ENCODE results near the gene FAM53B. TPM values are rescaled to one million over a fixed set of nuclear protein-coding genes. Genes with fewer than 3 reads are reported as not detected.

FAM53B gene
- total RNA-seq, 2 donors from 2014 or later = 19.3 to 22.6 TPM

DNA sequence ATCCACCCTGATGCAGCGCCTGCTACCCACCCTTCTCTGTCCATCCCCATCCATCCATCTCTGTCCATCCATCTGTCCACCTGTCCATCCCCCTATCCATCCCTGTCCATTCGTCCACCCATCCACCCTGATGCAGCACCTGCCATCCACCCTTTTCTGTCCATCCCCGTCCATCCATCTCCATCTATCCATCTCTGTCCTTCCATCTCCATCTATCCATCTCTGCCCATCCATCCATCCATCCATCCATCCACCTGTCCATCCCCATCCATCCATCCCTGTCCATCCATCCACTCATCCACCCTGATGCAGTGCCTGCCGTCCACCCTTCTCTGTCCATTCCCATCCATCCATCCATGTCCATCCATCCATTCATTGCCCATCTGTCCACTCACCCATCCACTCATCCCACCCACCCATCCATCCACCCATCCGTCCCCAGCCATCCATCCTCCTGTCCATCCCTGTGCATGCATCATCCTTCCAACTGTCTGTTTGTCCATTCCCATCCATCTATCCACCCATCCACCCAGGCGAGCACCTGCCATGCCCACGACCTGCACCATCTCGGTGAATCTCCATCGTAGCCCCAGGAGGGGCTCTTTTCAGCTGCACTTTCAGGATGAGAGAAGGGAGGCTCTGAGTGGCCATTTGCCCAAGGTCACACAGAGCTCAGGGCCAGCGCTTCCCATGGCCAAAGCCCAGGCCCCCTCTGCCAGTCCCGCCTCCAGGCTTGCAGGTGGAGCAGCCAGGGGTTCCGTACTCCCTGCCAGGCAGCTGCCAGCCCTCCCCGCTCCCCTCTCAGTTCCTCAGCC lies 145.2 kb downstream of the FAM53B start:
- no peaks in the 10 kb centered on the region for H3K4me1 ChIP-seq (ENCODE audit: control insufficient read depth, insufficient read depth, low read length)
- no peak overlapping the region for H3K27ac Mint-ChIP-seq
- peaks cover 6% of the 10 kb centered on the region for H3K4me1 Mint-ChIP-seq
- no peaks in the 10 kb centered on the region for H3K27me3 ChIP-seq (ENCODE audit: control insufficient read depth, insufficient read depth, low read length, poor library complexity, severe bottlenecking)
- H3K36me3 Mint-ChIP-seq (ENCODE audit: low read depth) = no peaks in the 10 kb centered on the region
- H3K36me3 ChIP-seq (ENCODE audit: control insufficient read depth, insufficient read depth, low read length) = no peaks in the 10 kb centered on the region
- no peaks in the 10 kb centered on the region for H3K9me3 ChIP-seq (ENCODE audit: control insufficient read depth, low read length)
- WGBS, 2 experiments (ENCODE audit: insufficient coverage in 1 of 2, insufficient read length in 1 of 2) = 90% methylated on average over 8 to 13 of the region's 13 CpGs
- TF ChIP-seq, protein P1, sequence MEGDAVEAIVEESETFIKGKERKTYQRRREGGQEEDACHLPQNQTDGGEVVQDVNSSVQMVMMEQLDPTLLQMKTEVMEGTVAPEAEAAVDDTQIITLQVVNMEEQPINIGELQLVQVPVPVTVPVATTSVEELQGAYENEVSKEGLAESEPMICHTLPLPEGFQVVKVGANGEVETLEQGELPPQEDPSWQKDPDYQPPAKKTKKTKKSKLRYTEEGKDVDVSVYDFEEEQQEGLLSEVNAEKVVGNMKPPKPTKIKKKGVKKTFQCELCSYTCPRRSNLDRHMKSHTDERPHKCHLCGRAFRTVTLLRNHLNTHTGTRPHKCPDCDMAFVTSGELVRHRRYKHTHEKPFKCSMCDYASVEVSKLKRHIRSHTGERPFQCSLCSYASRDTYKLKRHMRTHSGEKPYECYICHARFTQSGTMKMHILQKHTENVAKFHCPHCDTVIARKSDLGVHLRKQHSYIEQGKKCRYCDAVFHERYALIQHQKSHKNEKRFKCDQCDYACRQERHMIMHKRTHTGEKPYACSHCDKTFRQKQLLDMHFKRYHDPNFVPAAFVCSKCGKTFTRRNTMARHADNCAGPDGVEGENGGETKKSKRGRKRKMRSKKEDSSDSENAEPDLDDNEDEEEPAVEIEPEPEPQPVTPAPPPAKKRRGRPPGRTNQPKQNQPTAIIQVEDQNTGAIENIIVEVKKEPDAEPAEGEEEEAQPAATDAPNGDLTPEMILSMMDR (conservative IDR thresholded peaks at IDR 0.05) = no peak
- no peak overlapping the region for H3K9ac ChIP-seq (ENCODE audit: extremely low read depth, low read length, poor library complexity, severe bottlenecking)
- no peak for DNase-seq
- H3K27ac ChIP-seq (ENCODE audit: low read depth, low read length) = no peak overlapping the region
- no peak overlapping the region for H3K4me3 Mint-ChIP-seq
- no peaks in the 10 kb centered on the region for H3K9me3 Mint-ChIP-seq
- H3K4me3 ChIP-seq (ENCODE audit: low read length) = no peak overlapping the region
- no peaks in the 10 kb centered on the region for H3K27me3 Mint-ChIP-seq (ENCODE audit: insufficient read depth)

DNA sequence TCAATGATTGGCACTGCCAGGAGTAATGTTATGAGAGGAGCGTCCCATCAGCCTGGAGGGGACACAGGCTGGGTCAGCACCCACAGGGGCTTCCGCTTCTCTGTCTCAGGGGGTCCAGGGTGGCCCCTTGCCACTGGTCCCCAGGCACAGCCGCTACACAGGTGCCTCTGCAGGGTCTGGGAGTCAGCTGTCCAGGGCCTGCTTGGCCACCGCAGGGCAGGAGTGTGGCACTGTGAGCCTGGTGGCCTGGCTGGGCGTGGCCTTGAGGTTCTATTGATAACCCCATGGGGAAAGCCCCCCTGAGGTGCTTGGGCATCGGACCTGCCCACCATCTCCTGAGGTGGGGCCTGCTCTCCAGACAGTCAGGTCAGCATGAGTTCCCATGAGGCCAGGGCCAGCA lies 146.0 kb downstream of the FAM53B start:
- Mint-ChIP-seq H3K4me1 (peaks cover 6% of the 10 kb centered on the region), H3K9me3 (no peaks in the 10 kb centered on the region), H3K4me3 (no peak overlapping the region), H3K36me3 (ENCODE audit: low read depth) (no peaks in the 10 kb centered on the region), H3K27ac (no peak overlapping the region), H3K27me3 (ENCODE audit: insufficient read depth) (no peaks in the 10 kb centered on the region)
- Histone ChIP-seq H3K27me3 (ENCODE audit: control insufficient read depth, insufficient read depth, low read length, poor library complexity, severe bottlenecking) (no peaks in the 10 kb centered on the region), H3K9me3 (ENCODE audit: control insufficient read depth, low read length) (no peaks in the 10 kb centered on the region), H3K27ac (ENCODE audit: low read depth, low read length) (no peak overlapping the region), H3K36me3 (ENCODE audit: control insufficient read depth, insufficient read depth, low read length) (no peaks in the 10 kb centered on the region), H3K4me3 (ENCODE audit: low read length) (no peak overlapping the region), H3K4me1 (ENCODE audit: control insufficient read depth, insufficient read depth, low read length) (no peaks in the 10 kb centered on the region), H3K9ac (ENCODE audit: extremely low read depth, low read length, poor library complexity, severe bottlenecking) (no peak overlapping the region)
- DNase-seq = no peak
- WGBS, 2 experiments (ENCODE audit: insufficient coverage in 1 of 2, insufficient read length in 1 of 2) = 86 to 97% methylated on average over 5 to 6 of the region's 6 CpGs
- TF ChIP-seq, protein P1 (conservative IDR thresholded peaks at IDR 0.05) = no peak

DNA sequence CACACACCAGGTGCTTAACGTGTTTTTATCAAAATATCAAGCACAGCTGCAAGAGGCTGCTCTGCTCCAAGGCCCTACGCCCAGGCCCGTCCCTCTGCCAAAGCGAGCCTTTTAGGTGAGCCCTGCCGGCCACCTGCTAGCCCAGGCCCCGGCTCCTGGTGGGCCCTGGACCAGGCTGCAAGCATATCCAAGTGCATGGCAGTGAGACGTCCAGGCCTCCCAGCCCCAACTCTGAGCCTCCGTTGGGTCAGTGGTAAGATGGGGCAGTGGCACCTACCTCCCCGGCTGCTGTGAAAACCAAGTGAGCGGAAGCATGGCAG lies 146.4 kb downstream of the FAM53B start:
- Histone ChIP-seq H3K4me3 (ENCODE audit: low read length) (no peak overlapping the region), H3K9ac (ENCODE audit: extremely low read depth, low read length, poor library complexity, severe bottlenecking) (no peak overlapping the region), H3K9me3 (ENCODE audit: control insufficient read depth, low read length) (no peaks in the 10 kb centered on the region), H3K27ac (ENCODE audit: low read depth, low read length) (no peak overlapping the region), H3K27me3 (ENCODE audit: control insufficient read depth, insufficient read depth, low read length, poor library complexity, severe bottlenecking) (no peaks in the 10 kb centered on the region), H3K36me3 (ENCODE audit: control insufficient read depth, insufficient read depth, low read length) (no peaks in the 10 kb centered on the region), H3K4me1 (ENCODE audit: control insufficient read depth, insufficient read depth, low read length) (no peaks in the 10 kb centered on the region)
- TF ChIP-seq, protein P1 (conservative IDR thresholded peaks at IDR 0.05) = no peak
- H3K4me1 Mint-ChIP-seq = peaks cover 6% of the 10 kb centered on the region
- no peak overlapping the region for H3K4me3 Mint-ChIP-seq
- no peaks in the 10 kb centered on the region for H3K36me3 Mint-ChIP-seq (ENCODE audit: low read depth)
- WGBS, 2 experiments (ENCODE audit: insufficient coverage in 1 of 2, insufficient read length in 1 of 2) = 92 to 98% methylated on average over 9 to 10 of the region's 10 CpGs
- H3K27ac Mint-ChIP-seq = no peak overlapping the region
- DNase-seq = no peak
- no peaks in the 10 kb centered on the region for H3K9me3 Mint-ChIP-seq
- no peaks in the 10 kb centered on the region for H3K27me3 Mint-ChIP-seq (ENCODE audit: insufficient read depth)
